NCI-H1105 treated with DMSO at 0.1 percent for 48 hours (cell line): Measurements from ENCODE around the gene DEFB108B.
A peak's percentile ranks its signal among the peaks of the same experiment; 100 is the strongest.
"Not testable (repeated sequence)": the region's sequence is repeated elsewhere in the genome, so short reads cannot be mapped to it uniquely, and the experiment has no call there.

Source experiments
- DNase-seq: peaks from one replicate; lab custom pipeline; 2025; lab: John Stamatoyannopoulos, UW

DEFB108B gene

GRCh38 chr11:71813481-71814355 lies 19.3 kb upstream of the DEFB108B start:
- DNase-seq, result peak; percentile 62

GRCh38 chr11:71821539-71821938 lies 11.5 kb upstream of the DEFB108B start:
- not testable (repeated sequence) for DNase-seq

- DNase-seq, result not testable (repeated sequence)
These were observed 3.8 kb upstream of the DEFB108B start for GRCh38 chr11:71829247-71829646.

- DNase-seq, result not testable (repeated sequence)
These were observed 3.3 kb upstream of the DEFB108B start for GRCh38 chr11:71829686-71830085.

GRCh38 chr11:71842720-71843119 lies 9.7 kb downstream of the DEFB108B start:
- DNase-seq, result not testable (repeated sequence)

- not testable (repeated sequence) for DNase-seq
These were observed 10.4 kb downstream of the DEFB108B start for GRCh38 chr11:71843355-71843754.

- DNase-seq, result no peak
These were observed 10.9 kb downstream of the DEFB108B start for GRCh38 chr11:71843858-71844257.

- not testable (repeated sequence) for DNase-seq
These were observed 20.9 kb downstream of the DEFB108B start for GRCh38 chr11:71853895-71854294.

- DNase-seq, result not testable (repeated sequence)
These were observed 22.9 kb downstream of the DEFB108B start for GRCh38 chr11:71855880-71856279.

GRCh38 chr11:71860835-71861234 lies 27.8 kb downstream of the DEFB108B start:
- DNase-seq, result not testable (repeated sequence)

- peak; percentile 52 for DNase-seq
These were observed 31.1 kb downstream of the DEFB108B start for GRCh38 chr11:71863978-71864627.

GRCh38 chr11:71867209-71867608 lies 34.2 kb downstream of the DEFB108B start:
- not testable (repeated sequence) for DNase-seq

- DNase-seq, result not testable (repeated sequence)
These were observed 36.9 kb downstream of the DEFB108B start for GRCh38 chr11:71869931-71870330.

GRCh38 chr11:71870661-71871060 lies 37.7 kb downstream of the DEFB108B start:
- DNase-seq, result not testable (repeated sequence)

GRCh38 chr11:71876262-71876661 lies 43.3 kb downstream of the DEFB108B start:
- not testable (repeated sequence) for DNase-seq

- DNase-seq, result not testable (repeated sequence)
These were observed 45.1 kb downstream of the DEFB108B start, which contains the start of gene DEFB131B for GRCh38 chr11:71878059-71878458. Gene DEFB131B (plus strand): TSS chr11:71878453. CDS start chr11:71878453, 0 bp downstream.

- DNase-seq, result not testable (repeated sequence)
These were observed 52.8 kb downstream of the DEFB108B start for GRCh38 chr11:71885806-71886205.
